Lower leg skin (tissue), 4 donors: Measurements from ENCODE around the gene TUSC2. TPM values are rescaled to one million over a fixed set of nuclear protein-coding genes. Genes with fewer than 3 reads are reported as not detected.

ENCODE experiments used
- DNase-seq, 2 donors: peaks; one replicate each; pipeline ENCODE4 v3.0.0-alpha.2; 2019; ENCODE audit warnings: low spot score in 2 of 2
- H3K4me3 ChIP-seq: fragments of 200-600 bp; sonication (generic); 2 replicates; pipeline ENCODE4 v1.5.1; 2017; ENCODE audit warnings: mild to moderate bottlenecking, low read depth; ENCODE audit not compliant: poor library complexity, severe bottlenecking
- POLR2A ChIP-seq, 2 donors: fragments of 450-650 bp; IDR thresholded peaks; one replicate each; pipeline ENCODE4 v1.6.1; 2016 to 2017; ENCODE audit warnings: antibody characterized with exemption in 2 of 2, mild to moderate bottlenecking in 1 of 2, moderate library complexity in 1 of 2
- WGBS, 2 donors: methylation state at CpG; one replicate each; pipeline ENCODE4 v1.1.5; 2018; 5-methylcytosine and 5-hydroxymethylcytosine counted together
- intact Hi-C: fragments of 100-400 bp; cut with DNase I; formaldehyde crosslinking; loops from one replicate; pipeline ENCODE4 v1.15.0; 2023; ENCODE audit warnings: low total_unique reads
- total RNA-seq, 4 donors: library from RNA; depleted of rRNA; stranded (reverse); fragments of >200 nt; gene quantifications; one replicate each; pipeline ENCODE4 v1.1.0, GENCODE V29; 2016
- TF ChIP-seq, protein P1 (sequence below), 3 donors: fragments of 450-650 bp; IDR thresholded peaks; one replicate each; pipeline ENCODE4 v1.5.1; 2016; ENCODE audit warnings: antibody characterized with exemption in 3 of 3, mild to moderate bottlenecking in 3 of 3, moderate library complexity in 2 of 3

TUSC2 gene
- total RNA-seq, 4 donors from 2014 or later: 13.1 to 24.2 (median 18.0) TPM

- DNase-seq: peak; percentile 59 to 95
- WGBS, 2 donors: 12 to 13% methylated on average over 30 to 44 of the region's 45 CpGs
- H3K4me3 ChIP-seq: no peak within 1 kb of the TSS
- no peak for TF ChIP-seq POLR2A (IDR thresholded peaks at IDR 0.05)
- TF ChIP-seq, protein P1, sequence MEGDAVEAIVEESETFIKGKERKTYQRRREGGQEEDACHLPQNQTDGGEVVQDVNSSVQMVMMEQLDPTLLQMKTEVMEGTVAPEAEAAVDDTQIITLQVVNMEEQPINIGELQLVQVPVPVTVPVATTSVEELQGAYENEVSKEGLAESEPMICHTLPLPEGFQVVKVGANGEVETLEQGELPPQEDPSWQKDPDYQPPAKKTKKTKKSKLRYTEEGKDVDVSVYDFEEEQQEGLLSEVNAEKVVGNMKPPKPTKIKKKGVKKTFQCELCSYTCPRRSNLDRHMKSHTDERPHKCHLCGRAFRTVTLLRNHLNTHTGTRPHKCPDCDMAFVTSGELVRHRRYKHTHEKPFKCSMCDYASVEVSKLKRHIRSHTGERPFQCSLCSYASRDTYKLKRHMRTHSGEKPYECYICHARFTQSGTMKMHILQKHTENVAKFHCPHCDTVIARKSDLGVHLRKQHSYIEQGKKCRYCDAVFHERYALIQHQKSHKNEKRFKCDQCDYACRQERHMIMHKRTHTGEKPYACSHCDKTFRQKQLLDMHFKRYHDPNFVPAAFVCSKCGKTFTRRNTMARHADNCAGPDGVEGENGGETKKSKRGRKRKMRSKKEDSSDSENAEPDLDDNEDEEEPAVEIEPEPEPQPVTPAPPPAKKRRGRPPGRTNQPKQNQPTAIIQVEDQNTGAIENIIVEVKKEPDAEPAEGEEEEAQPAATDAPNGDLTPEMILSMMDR (IDR thresholded peaks at IDR 0.05): no peak
- intact Hi-C loops: loop anchor here (5.0 kb wide), 1 partner anchor 202 kb away; no protein-coding TSS in a partner anchor
Measured at GRCh38 chr3:50345586-50346234, 17.7 kb upstream of the TUSC2 start, which contains the start of gene ZMYND10. TSS of gene ZMYND10 (minus strand) at chr3:50345732. CDS start at chr3:50345579, 153 bp downstream.

DNA sequence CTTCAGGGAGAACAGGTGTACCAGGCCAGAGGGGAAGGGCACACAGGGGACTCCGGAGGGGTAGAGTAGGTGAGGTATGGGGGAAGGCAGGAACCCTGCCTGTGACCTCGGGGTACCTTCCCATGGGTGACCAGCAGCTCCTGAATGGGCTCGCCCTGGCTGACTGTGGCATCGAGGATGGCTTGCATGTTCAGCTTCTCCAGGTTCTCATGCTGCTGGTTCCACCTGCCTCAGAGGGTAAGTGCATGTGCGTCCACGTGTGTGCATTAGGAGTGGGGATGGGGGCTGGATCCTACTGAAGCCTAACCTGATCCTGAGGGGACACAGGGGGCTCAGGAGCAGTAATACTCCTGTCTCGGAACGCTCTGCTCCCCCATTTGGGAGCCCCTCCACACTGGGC lies 17.0 kb upstream of the TUSC2 start:
- TF ChIP-seq, protein P1 (IDR thresholded peaks at IDR 0.05): no peak
- TF ChIP-seq POLR2A (IDR thresholded peaks at IDR 0.05): no peak
- H3K4me3 ChIP-seq: no peak overlapping the region
- intact Hi-C loops: loop anchor here (5.0 kb wide), 1 partner anchor 202 kb away; no protein-coding TSS in a partner anchor
- no peak for DNase-seq
- WGBS, 2 donors: 65 to 70% methylated on average over 6 to 8 of the region's 8 CpGs

GRCh38 chr3:50342813-50343633 lies 15.0 kb upstream of the TUSC2 start:
- intact Hi-C loops: no loop called here
- DNase-seq: no peak
- 76 to 79% methylated on average over 12 to 13 of the region's 13 CpGs for WGBS, 2 donors
- no peak overlapping the region for H3K4me3 ChIP-seq
- TF ChIP-seq POLR2A (IDR thresholded peaks at IDR 0.05): no peak
- TF ChIP-seq, protein P1 (IDR thresholded peaks at IDR 0.05): no peak

DNA sequence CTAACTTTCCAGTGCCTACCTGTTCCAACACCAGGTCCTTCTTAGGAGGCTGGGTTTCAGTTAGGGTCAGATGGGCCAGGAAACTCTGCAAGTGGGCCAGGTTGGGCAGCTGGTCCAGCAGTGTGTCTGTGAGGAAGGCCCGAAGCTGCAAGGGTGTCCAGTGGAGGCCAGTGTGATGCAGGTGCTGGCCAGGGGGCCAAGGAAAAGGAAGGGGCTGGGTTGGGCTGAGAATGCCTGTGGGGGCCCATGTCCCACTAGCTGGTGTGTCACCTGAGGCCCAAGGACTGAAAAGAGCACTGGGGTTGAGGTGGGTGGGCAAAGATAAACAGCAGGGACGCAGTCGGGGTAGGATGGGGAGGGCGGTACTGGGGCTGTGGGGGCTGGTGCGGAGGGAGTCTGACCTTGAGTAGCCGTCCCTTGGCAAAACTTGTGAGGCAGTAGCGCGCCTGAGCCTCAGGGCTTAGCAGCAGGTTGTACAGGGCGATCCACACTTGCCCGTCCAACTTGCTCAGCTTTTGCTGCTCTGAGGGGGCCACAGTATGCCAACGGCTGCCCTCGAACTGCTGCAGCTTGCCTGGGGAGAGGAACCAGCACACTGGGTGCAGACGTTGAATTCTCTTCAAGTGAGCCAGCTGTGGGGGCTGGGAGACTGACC lies 14.1 kb upstream of the TUSC2 start:
- DNase-seq: no peak
- intact Hi-C loops: no loop called here
- H3K4me3 ChIP-seq: no peak overlapping the region
- TF ChIP-seq POLR2A (IDR thresholded peaks at IDR 0.05): no peak
- TF ChIP-seq, protein P1 (IDR thresholded peaks at IDR 0.05): no peak
- WGBS, 2 donors: 74 to 79% methylated on average over 13 of the region's 13 CpGs

- TF ChIP-seq POLR2A (IDR thresholded peaks at IDR 0.05): no peak
- TF ChIP-seq, protein P1 (IDR thresholded peaks at IDR 0.05): no peak
- 75 to 91% methylated on average over 9 of the region's 9 CpGs for WGBS, 2 donors
- no peak overlapping the region for H3K4me3 ChIP-seq
- intact Hi-C loops: no loop called here
- DNase-seq: no peak
Measured at GRCh38 chr3:50341537-50341936, 13.5 kb upstream of the TUSC2 start.
